Mesothelial cell of epicardium (in vitro differentiated cells): ENCODE results near the gene FITM2. TPM values are rescaled to one million over a fixed set of nuclear protein-coding genes. Genes with fewer than 3 reads are reported as not detected.

ENCODE experiments used
- DNase-seq, 2 experiments: peaks; one replicate each; pipeline ENCODE4 v3.0.0; 2021; ENCODE audit warnings: low spot score in 2 of 2; ENCODE audit not compliant: unreplicated experiment in 2 of 2
- H3K27ac Mint-ChIP-seq: 2 replicates; pipeline ENCODE4 v1.8.0; 2021; ENCODE audit warnings: mixed read lengths
- H3K27me3 Mint-ChIP-seq: 2 replicates; pipeline ENCODE4 v1.8.0; 2021; ENCODE audit warnings: low read depth, mixed read lengths
- H3K36me3 Mint-ChIP-seq: 2 replicates; pipeline ENCODE4 v1.8.0; 2021; ENCODE audit warnings: mixed read lengths
- H3K4me1 Mint-ChIP-seq: 2 replicates; pipeline ENCODE4 v1.8.0; 2021; ENCODE audit warnings: mixed read lengths
- H3K4me3 Mint-ChIP-seq: 2 replicates; pipeline ENCODE4 v1.8.0; 2021; ENCODE audit warnings: mild to moderate bottlenecking, moderate library complexity, mixed read lengths
- H3K9me3 Mint-ChIP-seq: 2 replicates; pipeline ENCODE4 v1.8.0; 2021; ENCODE audit warnings: mixed read lengths
- CTCF ChIP-seq: fragments of 200-600 bp; sonication (generic); IDR thresholded peaks from one replicate; pipeline ENCODE4 v1.5.0; 2021; ENCODE audit warnings: antibody characterized with exemption; ENCODE audit not compliant: unreplicated experiment
- total RNA-seq: library from RNA; stranded (reverse); gene quantifications from 3 replicates; pipeline ENCODE4 v1.2.1, GENCODE V29; 2021

The FITM2 gene
- total RNA-seq, 1 donor from 2014 or later: 4.2 TPM

- DNase-seq: no peak
- no peak for TF ChIP-seq CTCF
- Mint-ChIP-seq H3K36me3 (no peaks in the 10 kb centered on the region), H3K4me3 (no peak within 1 kb of the TSS), H3K4me1 (peaks cover 4% of the 10 kb centered on the region), H3K9me3 (no peaks in the 10 kb centered on the region), H3K27me3 (peaks cover 3% of the 10 kb centered on the region), H3K27ac (no peak within 1 kb of the TSS)
These were observed 25.9 kb upstream of the FITM2 start, which contains the start of gene R3HDML for GRCh38 chr20:44336725-44337380. R3HDML (plus strand) TSS chr20:44337043; CDS start chr20:44337158, 115 bp downstream.

- no peak for DNase-seq
These were observed 25.1 kb upstream of the FITM2 start for GRCh38 chr20:44336086-44336485.

GRCh38 chr20:44335675-44336074 lies 24.7 kb upstream of the FITM2 start:
- DNase-seq: no peak
- Mint-ChIP-seq H3K4me3 (no peak overlapping the region), H3K36me3 (no peaks in the 10 kb centered on the region), H3K27me3 (peaks cover 3% of the 10 kb centered on the region), H3K9me3 (no peaks in the 10 kb centered on the region), H3K4me1 (peaks cover 4% of the 10 kb centered on the region), H3K27ac (no peak overlapping the region)
- TF ChIP-seq CTCF: no peak

More at GRCh38 chr20:44336086-44336485, 25.1 kb upstream of the FITM2 start:
- TF ChIP-seq CTCF: no peak
- Mint-ChIP-seq H3K4me1 (peaks cover 4% of the 10 kb centered on the region), H3K27me3 (peaks cover 3% of the 10 kb centered on the region), H3K9me3 (no peaks in the 10 kb centered on the region), H3K36me3 (no peaks in the 10 kb centered on the region), H3K4me3 (no peak overlapping the region), H3K27ac (no peak overlapping the region)

GRCh38 chr20:44334709-44335108 lies 23.7 kb upstream of the FITM2 start:
- H3K36me3 Mint-ChIP-seq: no peaks in the 10 kb centered on the region
- H3K4me3 Mint-ChIP-seq: no peak overlapping the region
- TF ChIP-seq CTCF: no peak

GRCh38 chr20:44334306-44334705 lies 23.3 kb upstream of the FITM2 start:
- no peak overlapping the region for H3K4me3 Mint-ChIP-seq
- no peak for TF ChIP-seq CTCF
- H3K27ac Mint-ChIP-seq: no peak overlapping the region
- H3K27me3 Mint-ChIP-seq: peaks cover 3% of the 10 kb centered on the region
- no peak for DNase-seq
- peaks cover 6% of the 10 kb centered on the region for H3K4me1 Mint-ChIP-seq
- H3K9me3 Mint-ChIP-seq: no peaks in the 10 kb centered on the region
- no peaks in the 10 kb centered on the region for H3K36me3 Mint-ChIP-seq

More at GRCh38 chr20:44334709-44335108, 23.7 kb upstream of the FITM2 start:
- Mint-ChIP-seq H3K4me1 (peaks cover 6% of the 10 kb centered on the region), H3K9me3 (no peaks in the 10 kb centered on the region), H3K27me3 (peaks cover 3% of the 10 kb centered on the region), H3K27ac (no peak overlapping the region)
- DNase-seq: no peak

GRCh38 chr20:44331201-44331600 lies 20.2 kb upstream of the FITM2 start:
- no peak for DNase-seq

More at GRCh38 chr20:44331201-44331600, 20.2 kb upstream of the FITM2 start:
- TF ChIP-seq CTCF: no peak
- H3K4me3 Mint-ChIP-seq: no peak overlapping the region
- no peak overlapping the region for H3K27ac Mint-ChIP-seq
- H3K4me1 Mint-ChIP-seq: peaks cover 3% of the 10 kb centered on the region
- H3K27me3 Mint-ChIP-seq: no peaks in the 10 kb centered on the region
- H3K36me3 Mint-ChIP-seq: no peaks in the 10 kb centered on the region
- no peaks in the 10 kb centered on the region for H3K9me3 Mint-ChIP-seq
